Liver (tissue), 9 donors: ENCODE measurements around the gene ASB12. TPM values are rescaled to one million over a fixed set of nuclear protein-coding genes. Genes with fewer than 3 reads are reported as not detected.

Experiments used
- DNase-seq: peaks from one replicate; pipeline ENCODE4 v3.0.0-alpha.2; 2017; ENCODE audit warnings: low spot score
- H3K27ac ChIP-seq, 2 donors: one replicate each; pipeline ENCODE4 v1.7.0; 2013; ENCODE audit warnings: inconsistent platforms in 2 of 2, low read length in 2 of 2, control low read depth in 1 of 2, low read depth in 1 of 2, mild to moderate bottlenecking in 1 of 2
- H3K27me3 ChIP-seq, 4 donors: one replicate each; pipeline versions ENCODE4 v1.6.1 to v1.7.0; 2013; ENCODE audit warnings: low read length in 3 of 4, inconsistent platforms in 1 of 4, mild to moderate bottlenecking in 1 of 4, moderate library complexity in 1 of 4; ENCODE audit not compliant: control insufficient read depth in 4 of 4, insufficient read depth in 4 of 4
- H3K36me3 ChIP-seq, 4 donors: one replicate each; pipeline versions ENCODE4 v1.6.1 to v1.7.0; 2013; ENCODE audit warnings: low read length in 3 of 4, mild to moderate bottlenecking in 3 of 4, low read depth in 1 of 4, moderate library complexity in 1 of 4; ENCODE audit not compliant: control insufficient read depth in 4 of 4, insufficient read depth in 3 of 4
- H3K4me1 ChIP-seq, 4 donors: one replicate each; pipeline versions ENCODE4 v1.6.1 to v1.7.0; 2013; ENCODE audit warnings: low read length in 3 of 4, mild to moderate bottlenecking in 3 of 4, moderate library complexity in 1 of 4; ENCODE audit not compliant: control insufficient read depth in 4 of 4, insufficient read depth in 4 of 4
- H3K4me3 ChIP-seq, 3 donors: one replicate each; pipeline versions ENCODE4 v1.6.1 to v1.7.0; 2013; ENCODE audit warnings: low read length in 3 of 3, control low read depth in 1 of 3, low read depth in 1 of 3, mild to moderate bottlenecking in 1 of 3
- H3K9ac ChIP-seq, 2 donors: one replicate each; pipeline ENCODE4 v1.7.0; 2013; ENCODE audit warnings: low read length in 2 of 2, mild to moderate bottlenecking in 2 of 2, moderate library complexity in 2 of 2, control low read depth in 1 of 2, low read depth in 1 of 2
- H3K9me3 ChIP-seq, 4 donors: one replicate each; pipeline versions ENCODE4 v1.6.1 to v1.7.0; 2013; ENCODE audit warnings: low read length in 3 of 4; ENCODE audit not compliant: control insufficient read depth in 4 of 4
- FOXA1 ChIP-seq: IDR thresholded peaks from 2 replicates; pipeline ENCODE4 v1.6.1; 2016; ENCODE audit warnings: antibody characterized with exemption
- FOXA2 ChIP-seq: IDR thresholded peaks from 2 replicates; pipeline ENCODE4 v1.6.1; 2016; ENCODE audit warnings: antibody characterized with exemption
- GABPA ChIP-seq, 2 donors: IDR thresholded peaks in 1 of 2; conservative IDR thresholded peaks in 1 of 2; 2 replicates each; pipeline ENCODE4 v1.6.1; 2016; ENCODE audit warnings: antibody characterized with exemption in 2 of 2, mild to moderate bottlenecking in 1 of 2, moderate library complexity in 1 of 2
- HNF4A ChIP-seq, 2 donors: conservative IDR thresholded peaks; 2 replicates each; pipeline ENCODE4 v1.6.1; 2016; ENCODE audit warnings: antibody characterized with exemption in 2 of 2, mild to moderate bottlenecking in 2 of 2
- HNF4G ChIP-seq: IDR thresholded peaks from 2 replicates; pipeline ENCODE4 v1.6.1; 2016; ENCODE audit warnings: antibody characterized with exemption
- JUND ChIP-seq, 2 donors: IDR thresholded peaks; 2 replicates each; pipeline ENCODE4 v1.6.1; 2016; ENCODE audit warnings: antibody characterized with exemption in 2 of 2
- NR2F2 ChIP-seq: IDR thresholded peaks from 2 replicates; pipeline ENCODE4 v1.6.1; 2016; ENCODE audit warnings: antibody characterized with exemption
- RAD21 ChIP-seq, 2 donors: IDR thresholded peaks; 2 replicates each; pipeline ENCODE4 v1.6.1; 2016; ENCODE audit warnings: antibody characterized with exemption in 2 of 2, mild to moderate bottlenecking in 2 of 2
- RXRA ChIP-seq, 2 donors: IDR thresholded peaks; 2 replicates each; pipeline ENCODE4 v1.6.1; 2017 to 2018; ENCODE audit warnings: antibody characterized with exemption in 2 of 2, mild to moderate bottlenecking in 1 of 2
- TAF1 ChIP-seq: conservative IDR thresholded peaks from 2 replicates; pipeline ENCODE4 v1.6.1; 2016; ENCODE audit warnings: antibody characterized with exemption, mild to moderate bottlenecking
- YY1 ChIP-seq: IDR thresholded peaks from 2 replicates; pipeline ENCODE4 v1.6.1; 2016; ENCODE audit warnings: antibody characterized with exemption, mild to moderate bottlenecking
- WGBS: extraction: QIAGEN DNeasy Blood & Tissue Kit; methylation state at CpG from one replicate; pipeline ENCODE4 v1.1.7; 2013; 5-methylcytosine and 5-hydroxymethylcytosine counted together
- polyA plus RNA-seq, 2 donors: library from polyadenylated mRNA; stranded (reverse) in 1 of 2; unstranded in 1 of 2; fragments of 200-250 nt in 1 of 2; fragments of >200 nt in 1 of 2; fragmentation: Nextera tagmentation in 1 of 2; extraction: Ambion mirVana in 1 of 2; gene quantifications; one replicate each; pipeline versions ENCODE4 v1.2.1 to v1.2.3, GENCODE V29; 2013 to 2015
- total RNA-seq, 2 donors: library from RNA; depleted of rRNA; stranded (reverse); fragments of >200 nt; gene quantifications; one replicate each; pipeline ENCODE4 v1.2.3, GENCODE V29; 2014
- TF ChIP-seq, protein P1 (sequence below): fragments of 150-350 bp; IDR thresholded peaks from 2 replicates; pipeline ENCODE4 v1.5.1; 2017; ENCODE audit warnings: improper control_type of control experiment, low read depth, low read length; ENCODE audit not compliant: missing input control
- TF ChIP-seq, protein P2 (sequence below): IDR thresholded peaks from 2 replicates; pipeline ENCODE4 v1.6.1; 2016; ENCODE audit warnings: antibody characterized with exemption
- TF ChIP-seq, protein P3 (sequence below): IDR thresholded peaks from 2 replicates; pipeline ENCODE4 v1.6.1; 2016; ENCODE audit warnings: antibody characterized with exemption, mild to moderate bottlenecking
- TF ChIP-seq, protein P4 (sequence below): IDR thresholded peaks from 2 replicates; pipeline ENCODE4 v1.6.1; 2016; ENCODE audit warnings: antibody characterized with exemption
- donor health status: healthy.
- donor health status: healthy.
- donor health status: healthy.
- donor health status: healthy.
- donor health status: healthy.

The ASB12 gene
- total and polyA plus RNA-seq, 4 donors = 0.03 TPM; not detected in 3

DNA sequence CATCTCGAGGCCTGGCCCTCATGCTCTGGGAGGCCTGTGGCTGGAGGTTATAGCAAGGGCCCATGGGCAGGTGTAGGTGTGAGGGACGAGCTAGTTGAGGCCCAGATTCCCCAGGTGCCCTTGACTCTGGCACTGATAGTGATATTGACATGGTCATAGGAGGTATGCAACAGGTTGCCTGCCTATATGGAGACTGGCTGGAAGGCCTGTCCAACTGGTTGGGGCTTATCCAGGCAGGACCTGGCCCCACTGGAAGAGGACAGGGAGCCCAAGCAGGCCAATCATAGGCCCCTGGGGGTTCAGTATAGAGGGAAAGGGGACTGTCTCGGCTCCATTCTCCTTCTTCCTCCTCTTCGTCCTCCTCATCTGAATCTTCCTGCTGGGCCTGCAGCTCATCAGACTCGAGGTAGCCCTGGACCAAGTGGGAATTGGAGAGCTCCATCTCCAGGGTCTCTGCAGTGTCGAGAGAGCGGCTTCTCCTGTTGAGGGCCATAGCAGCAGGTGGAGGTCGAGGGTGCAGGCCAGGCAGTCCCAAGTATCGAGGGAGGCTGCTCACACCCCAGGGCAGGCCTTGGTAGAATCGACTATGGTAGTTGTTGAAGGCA, 40.2 kb downstream of the ASB12 start:
- 95% methylated on average over 10 of the region's 10 CpGs for WGBS

DNA sequence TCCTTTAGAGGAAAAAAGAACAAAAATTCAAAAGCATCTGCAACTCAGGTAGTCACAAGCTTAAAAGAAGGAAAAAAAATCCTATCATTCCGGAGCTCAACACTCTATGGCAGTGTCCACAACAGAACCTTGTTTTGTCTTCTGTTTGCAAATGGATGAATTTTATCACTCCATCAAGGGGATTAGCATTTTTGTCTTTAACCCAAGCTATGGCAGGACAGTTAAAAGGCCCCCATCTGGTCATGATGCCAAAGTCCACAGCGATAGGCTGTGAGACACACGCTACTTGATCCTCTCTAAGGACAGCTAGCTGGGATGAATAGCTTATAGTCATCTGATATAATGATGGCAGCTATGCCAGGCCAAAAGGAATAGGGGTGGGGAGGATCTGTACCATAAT, 41.5 kb downstream of the ASB12 start:
- DNase-seq = no peak
- 97% methylated on average over 3 of the region's 3 CpGs for WGBS
- Histone ChIP-seq H3K9ac (no peak overlapping the region), H3K9me3 (no peaks in the 10 kb centered on the region), H3K4me3 (no peak overlapping the region), H3K4me1 (no peaks in the 10 kb centered on the region), H3K27ac (no peak overlapping the region), H3K36me3 (peaks cover 3 to 19% (median 10%) of the 10 kb centered on the region in 4 donors), H3K27me3 (no peaks in the 10 kb centered on the region)
- TF ChIP-seq GABPA (IDR thresholded peaks at IDR 0.05 in 1 of 2, conservative IDR thresholded peaks at IDR 0.05 in 1 of 2) = no peak
- TF ChIP-seq, protein P1, sequence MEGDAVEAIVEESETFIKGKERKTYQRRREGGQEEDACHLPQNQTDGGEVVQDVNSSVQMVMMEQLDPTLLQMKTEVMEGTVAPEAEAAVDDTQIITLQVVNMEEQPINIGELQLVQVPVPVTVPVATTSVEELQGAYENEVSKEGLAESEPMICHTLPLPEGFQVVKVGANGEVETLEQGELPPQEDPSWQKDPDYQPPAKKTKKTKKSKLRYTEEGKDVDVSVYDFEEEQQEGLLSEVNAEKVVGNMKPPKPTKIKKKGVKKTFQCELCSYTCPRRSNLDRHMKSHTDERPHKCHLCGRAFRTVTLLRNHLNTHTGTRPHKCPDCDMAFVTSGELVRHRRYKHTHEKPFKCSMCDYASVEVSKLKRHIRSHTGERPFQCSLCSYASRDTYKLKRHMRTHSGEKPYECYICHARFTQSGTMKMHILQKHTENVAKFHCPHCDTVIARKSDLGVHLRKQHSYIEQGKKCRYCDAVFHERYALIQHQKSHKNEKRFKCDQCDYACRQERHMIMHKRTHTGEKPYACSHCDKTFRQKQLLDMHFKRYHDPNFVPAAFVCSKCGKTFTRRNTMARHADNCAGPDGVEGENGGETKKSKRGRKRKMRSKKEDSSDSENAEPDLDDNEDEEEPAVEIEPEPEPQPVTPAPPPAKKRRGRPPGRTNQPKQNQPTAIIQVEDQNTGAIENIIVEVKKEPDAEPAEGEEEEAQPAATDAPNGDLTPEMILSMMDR = no peak
- TF ChIP-seq FOXA2 = no peak
- TF ChIP-seq RAD21 (IDR thresholded peaks at IDR 0.05) = no peak
- TF ChIP-seq FOXA1 = no peak
- TF ChIP-seq TAF1 = no peak
- TF ChIP-seq, protein P2, sequence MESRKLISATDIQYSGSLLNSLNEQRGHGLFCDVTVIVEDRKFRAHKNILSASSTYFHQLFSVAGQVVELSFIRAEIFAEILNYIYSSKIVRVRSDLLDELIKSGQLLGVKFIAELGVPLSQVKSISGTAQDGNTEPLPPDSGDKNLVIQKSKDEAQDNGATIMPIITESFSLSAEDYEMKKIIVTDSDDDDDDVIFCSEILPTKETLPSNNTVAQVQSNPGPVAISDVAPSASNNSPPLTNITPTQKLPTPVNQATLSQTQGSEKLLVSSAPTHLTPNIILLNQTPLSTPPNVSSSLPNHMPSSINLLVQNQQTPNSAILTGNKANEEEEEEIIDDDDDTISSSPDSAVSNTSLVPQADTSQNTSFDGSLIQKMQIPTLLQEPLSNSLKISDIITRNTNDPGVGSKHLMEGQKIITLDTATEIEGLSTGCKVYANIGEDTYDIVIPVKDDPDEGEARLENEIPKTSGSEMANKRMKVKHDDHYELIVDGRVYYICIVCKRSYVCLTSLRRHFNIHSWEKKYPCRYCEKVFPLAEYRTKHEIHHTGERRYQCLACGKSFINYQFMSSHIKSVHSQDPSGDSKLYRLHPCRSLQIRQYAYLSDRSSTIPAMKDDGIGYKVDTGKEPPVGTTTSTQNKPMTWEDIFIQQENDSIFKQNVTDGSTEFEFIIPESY = no peak
- no peak for TF ChIP-seq NR2F2

More for the DNA sequence above, 40.2 kb downstream of the ASB12 start:
- TF ChIP-seq HNF4G (no peak), GABPA (IDR thresholded peaks at IDR 0.05 in 1 of 2, conservative IDR thresholded peaks at IDR 0.05 in 1 of 2) (no peak), RXRA (IDR thresholded peaks at IDR 0.05) (no peak), YY1 (no peak), JUND (IDR thresholded peaks at IDR 0.05) (no peak), HNF4A (conservative IDR thresholded peaks at IDR 0.05) (no peak), RAD21 (IDR thresholded peaks at IDR 0.05) (no peak), NR2F2 (no peak), FOXA2 (no peak)
- TF ChIP-seq, protein P1 = no peak
- TF ChIP-seq, protein P3, sequence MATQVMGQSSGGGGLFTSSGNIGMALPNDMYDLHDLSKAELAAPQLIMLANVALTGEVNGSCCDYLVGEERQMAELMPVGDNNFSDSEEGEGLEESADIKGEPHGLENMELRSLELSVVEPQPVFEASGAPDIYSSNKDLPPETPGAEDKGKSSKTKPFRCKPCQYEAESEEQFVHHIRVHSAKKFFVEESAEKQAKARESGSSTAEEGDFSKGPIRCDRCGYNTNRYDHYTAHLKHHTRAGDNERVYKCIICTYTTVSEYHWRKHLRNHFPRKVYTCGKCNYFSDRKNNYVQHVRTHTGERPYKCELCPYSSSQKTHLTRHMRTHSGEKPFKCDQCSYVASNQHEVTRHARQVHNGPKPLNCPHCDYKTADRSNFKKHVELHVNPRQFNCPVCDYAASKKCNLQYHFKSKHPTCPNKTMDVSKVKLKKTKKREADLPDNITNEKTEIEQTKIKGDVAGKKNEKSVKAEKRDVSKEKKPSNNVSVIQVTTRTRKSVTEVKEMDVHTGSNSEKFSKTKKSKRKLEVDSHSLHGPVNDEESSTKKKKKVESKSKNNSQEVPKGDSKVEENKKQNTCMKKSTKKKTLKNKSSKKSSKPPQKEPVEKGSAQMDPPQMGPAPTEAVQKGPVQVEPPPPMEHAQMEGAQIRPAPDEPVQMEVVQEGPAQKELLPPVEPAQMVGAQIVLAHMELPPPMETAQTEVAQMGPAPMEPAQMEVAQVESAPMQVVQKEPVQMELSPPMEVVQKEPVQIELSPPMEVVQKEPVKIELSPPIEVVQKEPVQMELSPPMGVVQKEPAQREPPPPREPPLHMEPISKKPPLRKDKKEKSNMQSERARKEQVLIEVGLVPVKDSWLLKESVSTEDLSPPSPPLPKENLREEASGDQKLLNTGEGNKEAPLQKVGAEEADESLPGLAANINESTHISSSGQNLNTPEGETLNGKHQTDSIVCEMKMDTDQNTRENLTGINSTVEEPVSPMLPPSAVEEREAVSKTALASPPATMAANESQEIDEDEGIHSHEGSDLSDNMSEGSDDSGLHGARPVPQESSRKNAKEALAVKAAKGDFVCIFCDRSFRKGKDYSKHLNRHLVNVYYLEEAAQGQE = no peak
- TF ChIP-seq, protein P4, sequence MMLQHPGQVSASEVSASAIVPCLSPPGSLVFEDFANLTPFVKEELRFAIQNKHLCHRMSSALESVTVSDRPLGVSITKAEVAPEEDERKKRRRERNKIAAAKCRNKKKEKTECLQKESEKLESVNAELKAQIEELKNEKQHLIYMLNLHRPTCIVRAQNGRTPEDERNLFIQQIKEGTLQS = no peak
- TF ChIP-seq, protein P2 = no peak
- no peak for DNase-seq
- no peak overlapping the region for H3K27ac ChIP-seq
- peaks cover 3 to 19% (median 10%) of the 10 kb centered on the region in 4 donors for H3K36me3 ChIP-seq
- H3K9ac ChIP-seq = no peak overlapping the region
- no peak overlapping the region for H3K4me3 ChIP-seq
- H3K4me1 ChIP-seq = no peaks in the 10 kb centered on the region
- no peaks in the 10 kb centered on the region for H3K9me3 ChIP-seq
- H3K27me3 ChIP-seq = no peaks in the 10 kb centered on the region
